GM06990 (cell line): ENCODE results near the gene MPC1.

Experiments
- DNase-seq: peaks from one replicate; pipeline ENCODE4 v3.0.0-alpha.2; 2011; ENCODE audit not compliant: insufficient read length; ENCODE audit errors: extremely low read depth
- H3K27me3 ChIP-seq: replicated peaks from 2 replicates; pipeline ENCODE4 v1.6.0; 2011; ENCODE audit warnings: low read length; ENCODE audit not compliant: control insufficient read depth, insufficient read depth
- H3K36me3 ChIP-seq: 2 replicates; pipeline ENCODE4 v1.5.1; 2011; ENCODE audit warnings: low read length; ENCODE audit not compliant: control insufficient read depth, insufficient read depth
- H3K4me3 ChIP-seq: replicated peaks from 2 replicates; pipeline ENCODE4 v1.5.1; 2011; ENCODE audit warnings: low read depth, mild to moderate bottlenecking, control low read depth, low read length
- TF ChIP-seq, protein P1 (sequence below): IDR thresholded peaks from 2 replicates; pipeline ENCODE4 v1.5.1; 2011; ENCODE audit warnings: low read length, control low read depth, mild to moderate bottlenecking, inconsistent platforms; ENCODE audit not compliant: insufficient read depth, poor library complexity, severe bottlenecking

The MPC1 gene

GRCh38 chr6:166315436-166315835 is 67.3 kb downstream of the MPC1 start:
- no peak for DNase-seq
- TF ChIP-seq, protein P1, sequence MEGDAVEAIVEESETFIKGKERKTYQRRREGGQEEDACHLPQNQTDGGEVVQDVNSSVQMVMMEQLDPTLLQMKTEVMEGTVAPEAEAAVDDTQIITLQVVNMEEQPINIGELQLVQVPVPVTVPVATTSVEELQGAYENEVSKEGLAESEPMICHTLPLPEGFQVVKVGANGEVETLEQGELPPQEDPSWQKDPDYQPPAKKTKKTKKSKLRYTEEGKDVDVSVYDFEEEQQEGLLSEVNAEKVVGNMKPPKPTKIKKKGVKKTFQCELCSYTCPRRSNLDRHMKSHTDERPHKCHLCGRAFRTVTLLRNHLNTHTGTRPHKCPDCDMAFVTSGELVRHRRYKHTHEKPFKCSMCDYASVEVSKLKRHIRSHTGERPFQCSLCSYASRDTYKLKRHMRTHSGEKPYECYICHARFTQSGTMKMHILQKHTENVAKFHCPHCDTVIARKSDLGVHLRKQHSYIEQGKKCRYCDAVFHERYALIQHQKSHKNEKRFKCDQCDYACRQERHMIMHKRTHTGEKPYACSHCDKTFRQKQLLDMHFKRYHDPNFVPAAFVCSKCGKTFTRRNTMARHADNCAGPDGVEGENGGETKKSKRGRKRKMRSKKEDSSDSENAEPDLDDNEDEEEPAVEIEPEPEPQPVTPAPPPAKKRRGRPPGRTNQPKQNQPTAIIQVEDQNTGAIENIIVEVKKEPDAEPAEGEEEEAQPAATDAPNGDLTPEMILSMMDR = no peak
- Histone ChIP-seq H3K27me3 (no peaks in the 10 kb centered on the region), H3K36me3 (peaks cover 7% of the 10 kb centered on the region), H3K4me3 (no peak overlapping the region)
